DOHH2 (cell line): ENCODE data around the gene PPIL3.

Source experiments
- CTCF ChIP-seq: fragments of 200-600 bp; sonication (generic); IDR thresholded peaks from one replicate; pipeline ENCODE4 v1.5.1; 2014; ENCODE audit warnings: antibody characterized with exemption, mild to moderate bottlenecking, low read depth, low read length; ENCODE audit not compliant: poor library complexity, severe bottlenecking
- EZH2phosphoT487 ChIP-seq: fragments of 200-600 bp; sonication (generic); IDR thresholded peaks from 2 replicates; pipeline ENCODE4 v1.6.1; 2017; ENCODE audit warnings: borderline replicate concordance, mild to moderate bottlenecking, antibody characterized with exemption, low read length, moderate library complexity, mixed read lengths

- TF ChIP-seq CTCF (no peak), EZH2phosphoT487 (no peak)
Observed at GRCh38 chr2:200909958-200910357, 21.1 kb upstream of the PPIL3 start.
